HEK293T (cell line): ENCODE measurements around the gene PPP5C.
"Not testable (repeated sequence)": the region's sequence is repeated elsewhere in the genome, so short reads cannot be mapped to it uniquely, and the experiment has no call there.

Experiments used
- CTCF ChIA-PET: fragments of 350-600 bp; formaldehyde crosslinking; extraction: SDS; loops from one replicate; lab custom pipeline; 2021; ENCODE audit warnings: antibody characterized with exemption, inconsistent platforms; lab: Yijun Ruan, JAX
- POLR2A ChIA-PET: fragments of 350-600 bp; formaldehyde crosslinking; extraction: SDS; loops from one replicate; lab custom pipeline; 2020; ENCODE audit warnings: antibody characterized with exemption, inconsistent platforms; lab: Yijun Ruan, JAX
- DNase-seq: peaks from one replicate; pipeline ENCODE4 v3.0.0; 2012; ENCODE audit warnings: mixed read lengths; ENCODE audit errors: extremely low spot score
- ARNT ChIP-seq: fragments of 450-650 bp; IDR thresholded peaks from 2 replicates; pipeline ENCODE4 v1.6.1; 2017; ENCODE audit warnings: mild to moderate bottlenecking
- BHLHE40 ChIP-seq: fragments of 450-650 bp; IDR thresholded peaks from 2 replicates; pipeline ENCODE4 v1.6.1; 2016; ENCODE audit warnings: mild to moderate bottlenecking, moderate library complexity, borderline replicate concordance
- CTBP1 ChIP-seq: fragments of 450-650 bp; IDR thresholded peaks from 2 replicates; pipeline ENCODE4 v1.6.1; 2016; ENCODE audit warnings: borderline replicate concordance
- ELF4 ChIP-seq: fragments of 450-650 bp; IDR thresholded peaks from 2 replicates; pipeline ENCODE4 v1.6.1; 2017; ENCODE audit warnings: antibody characterized with exemption
- FOXA1 ChIP-seq: fragments of 450-650 bp; IDR thresholded peaks from 2 replicates; pipeline ENCODE4 v1.6.1; 2016; ENCODE audit warnings: mild to moderate bottlenecking
- FOXK2 ChIP-seq: fragments of 450-650 bp; IDR thresholded peaks from 2 replicates; pipeline ENCODE4 v1.6.1; 2016; ENCODE audit warnings: mild to moderate bottlenecking
- FOXM1 ChIP-seq: fragments of 450-650 bp; IDR thresholded peaks from 2 replicates; pipeline ENCODE4 v1.6.1; 2017; ENCODE audit warnings: mild to moderate bottlenecking, borderline replicate concordance
- HDGF ChIP-seq: fragments of 450-650 bp; IDR thresholded peaks from 2 replicates; pipeline ENCODE4 v1.6.1; 2017; ENCODE audit warnings: antibody characterized with exemption, borderline replicate concordance
- L3MBTL2 ChIP-seq: fragments of 450-650 bp; conservative IDR thresholded peaks from 2 replicates; pipeline ENCODE4 v1.6.1; 2016; ENCODE audit warnings: mild to moderate bottlenecking
- LEF1 ChIP-seq: fragments of 450-650 bp; IDR thresholded peaks from 2 replicates; pipeline ENCODE4 v1.6.1; 2017; ENCODE audit warnings: mild to moderate bottlenecking, borderline replicate concordance
- NFRKB ChIP-seq: fragments of 450-650 bp; IDR thresholded peaks from 2 replicates; pipeline ENCODE4 v1.6.1; 2016; ENCODE audit warnings: mild to moderate bottlenecking, moderate library complexity
- PKNOX1 ChIP-seq: fragments of 450-650 bp; IDR thresholded peaks from 2 replicates; pipeline ENCODE4 v1.6.1; 2016
- SP1 ChIP-seq: fragments of 450-650 bp; IDR thresholded peaks from 2 replicates; pipeline ENCODE4 v1.6.1; 2017
- SUZ12 ChIP-seq: fragments of 450-650 bp; IDR thresholded peaks from 2 replicates; pipeline ENCODE4 v1.6.1; 2016; ENCODE audit warnings: mild to moderate bottlenecking
- TARDBP ChIP-seq: fragments of 450-650 bp; IDR thresholded peaks from 2 replicates; pipeline ENCODE4 v1.6.1; 2016
- ZNF384 ChIP-seq: fragments of 450-650 bp; IDR thresholded peaks from 2 replicates; pipeline ENCODE4 v1.6.1; 2016

Gene PPP5C

DNA sequence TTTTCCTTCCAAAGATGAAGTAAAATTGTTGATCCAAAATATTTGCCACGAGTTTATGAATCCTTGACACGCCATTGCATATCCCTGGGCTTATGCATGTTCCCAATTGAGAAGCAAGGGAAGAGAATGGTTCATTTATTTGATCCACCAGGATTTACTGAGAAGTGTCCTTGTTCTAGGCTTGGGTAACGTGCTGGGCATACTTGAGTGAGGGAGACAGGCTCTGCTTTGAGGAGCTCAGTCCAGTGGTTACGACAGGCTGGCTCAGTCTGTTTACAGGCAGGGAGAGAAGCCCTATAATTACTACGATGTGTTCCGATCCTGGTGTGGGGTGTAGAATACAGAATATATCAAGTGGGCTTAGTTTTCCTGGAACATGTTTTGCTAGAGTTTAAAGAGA, 88.1 kb downstream of the PPP5C start:
- ChIA-PET POLR2A (no interaction called here), CTCF (no interaction called here)
- no peak for DNase-seq
- TF ChIP-seq PKNOX1 (no peak), ELF4 (no peak), TARDBP (no peak), HDGF (no peak), ARNT (no peak), ZNF384 (no peak), L3MBTL2 (no peak), SUZ12 (no peak), BHLHE40 (no peak), FOXA1 (no peak), FOXK2 (no peak), FOXM1 (no peak), SP1 (no peak), LEF1 (no peak), CTBP1 (no peak), NFRKB (no peak)

GRCh38 chr19:46435689-46436088, 88.8 kb downstream of the PPP5C start:
- CTCF ChIA-PET, DNase-seq: not testable (repeated sequence)
- POLR2A ChIA-PET: interaction anchor here (1.5 kb wide), 1 partner anchor 23 kb away, joined by 4 read pairs; the partner anchor contains the start of gene CCDC8
- TF ChIP-seq ZNF384: peak; percentile 31; the same call in 1 of the 2 replicates
